ENCODE measurements around the gene OSR1. TPM values are rescaled to one million over a fixed set of nuclear protein-coding genes. Genes with fewer than 3 reads are reported as not detected.

OSR1 gene
- total RNA-seq, 4 donors from 2014 or later = 0.80 to 4.3 (median 3.3) TPM

- ATAC-seq (peak; percentile 42), DNase-seq (no peak)
- peak overlapping the region; percentile 71 to 88 (median 74) for H3K4me3 ChIP-seq
- intact Hi-C loops (cut with DNase I; ENCODE audit: low total_unique reads) (no loop called here), in situ Hi-C loops (cut with MboI; ENCODE audit: low sequenced_read_pairs in 4 of 4) (loop anchor here (10.0 to 25.0 kb wide), 5 partner anchors 370 to 970 kb away; no protein-coding TSS in a partner anchor)
- TF ChIP-seq POLR2A (IDR thresholded peaks at IDR 0.05) (no peak), CTCF (IDR thresholded peaks at IDR 0.05 in 4 of 5, conservative IDR thresholded peaks at IDR 0.05 in 1 of 5) (no peak)
- no peaks in the 10 kb centered on the region for H3K9me3 ChIP-seq
- H3K27ac ChIP-seq = peak overlapping the region; percentile 42 to 74 (median 68)
- H3K27me3 ChIP-seq = peaks cover 0 to 32% (median 29%) of the 10 kb centered on the region in 3 donors
- peaks cover 13 to 37% of the 10 kb centered on the region in 2 donors for H3K4me1 ChIP-seq
- H3K36me3 ChIP-seq = no peaks in the 10 kb centered on the region
Measured at GRCh38 chr2:19357402-19358241, 801 bp downstream of the OSR1 start.

GRCh38 chr2:19356545-19357401 is 1.6 kb downstream of the OSR1 start:
- in situ Hi-C loops (cut with MboI; ENCODE audit: low sequenced_read_pairs in 4 of 4) = loop anchor here (10.0 to 25.0 kb wide), 5 partner anchors 369 to 969 kb away; no protein-coding TSS in a partner anchor
- Histone ChIP-seq H3K36me3 (no peaks in the 10 kb centered on the region), H3K4me3 (peak overlapping the region; percentile 71 to 88 (median 74)), H3K27me3 (peaks cover 0 to 30% (median 23%) of the 10 kb centered on the region in 3 donors), H3K9me3 (no peaks in the 10 kb centered on the region), H3K4me1 (peaks cover 13 to 28% of the 10 kb centered on the region in 2 donors), H3K27ac (peak overlapping the region in 3 of 4 donors; percentile 1 to 74 (median 30))
- ATAC-seq (no peak), DNase-seq (no peak)
- intact Hi-C loops (cut with DNase I; ENCODE audit: low total_unique reads) = no loop called here
- no peak for TF ChIP-seq CTCF (IDR thresholded peaks at IDR 0.05 in 4 of 5, conservative IDR thresholded peaks at IDR 0.05 in 1 of 5)

- in situ Hi-C loops (cut with MboI; ENCODE audit: low sequenced_read_pairs in 4 of 4) = loop anchor here (10.0 to 25.0 kb wide), 5 partner anchors 369 to 969 kb away; no protein-coding TSS in a partner anchor
- ATAC-seq (no peak), DNase-seq (no peak)
- peaks cover 13 to 23% of the 10 kb centered on the region in 2 donors for H3K4me1 ChIP-seq
- H3K4me3 ChIP-seq = peak overlapping the region in 3 of 4 donors; percentile 17 to 73 (median 71)
- TF ChIP-seq CTCF (IDR thresholded peaks at IDR 0.05 in 4 of 5, conservative IDR thresholded peaks at IDR 0.05 in 1 of 5) = no peak
- TF ChIP-seq POLR2A (IDR thresholded peaks at IDR 0.05) = no peak
- peak overlapping the region in 3 of 4 donors; percentile 1 to 30 (median 30) for H3K27ac ChIP-seq
- H3K9me3 ChIP-seq = no peaks in the 10 kb centered on the region
- H3K27me3 ChIP-seq = peaks cover 0 to 25% (median 18%) of the 10 kb centered on the region in 3 donors
- H3K36me3 ChIP-seq = no peaks in the 10 kb centered on the region
- intact Hi-C loops (cut with DNase I; ENCODE audit: low total_unique reads) = no loop called here
Measured at GRCh38 chr2:19355931-19356544, 2.4 kb downstream of the OSR1 start.

GRCh38 chr2:19355416-19355821 is 3.0 kb downstream of the OSR1 start:
- intact Hi-C loops (cut with DNase I; ENCODE audit: low total_unique reads) = no loop called here
- H3K27ac ChIP-seq = peak overlapping the region in 2 of 4 donors; percentile 1 to 30

More at GRCh38 chr2:19355416-19355821, 3.0 kb downstream of the OSR1 start:
- peaks cover 0 to 25% (median 13%) of the 10 kb centered on the region in 3 donors for H3K27me3 ChIP-seq
- in situ Hi-C loops (cut with MboI; ENCODE audit: low sequenced_read_pairs in 4 of 4) = loop anchor here (10.0 to 25.0 kb wide), 5 partner anchors 368 to 968 kb away; no protein-coding TSS in a partner anchor
- peaks cover 13 to 22% of the 10 kb centered on the region in 2 donors for H3K4me1 ChIP-seq
- TF ChIP-seq POLR2A (IDR thresholded peaks at IDR 0.05) (no peak), CTCF (IDR thresholded peaks at IDR 0.05 in 4 of 5, conservative IDR thresholded peaks at IDR 0.05 in 1 of 5) (no peak)
- DNase-seq (no peak), ATAC-seq (no peak)
- H3K36me3 ChIP-seq = no peaks in the 10 kb centered on the region
- no peaks in the 10 kb centered on the region for H3K9me3 ChIP-seq
- peak overlapping the region in 1 of 4 donors; percentile 71 for H3K4me3 ChIP-seq

Data from gastrocnemius medialis (tissue), 4 donors.